ENCODE measurements around the gene SLC12A5. TPM values are rescaled to one million over a fixed set of nuclear protein-coding genes. Genes with fewer than 3 reads are reported as not detected.
A peak's percentile ranks its signal among the peaks of the same experiment; 100 is the strongest.

SLC12A5 gene
- polyA plus RNA-seq, 3 donors, result not detected

DNA sequence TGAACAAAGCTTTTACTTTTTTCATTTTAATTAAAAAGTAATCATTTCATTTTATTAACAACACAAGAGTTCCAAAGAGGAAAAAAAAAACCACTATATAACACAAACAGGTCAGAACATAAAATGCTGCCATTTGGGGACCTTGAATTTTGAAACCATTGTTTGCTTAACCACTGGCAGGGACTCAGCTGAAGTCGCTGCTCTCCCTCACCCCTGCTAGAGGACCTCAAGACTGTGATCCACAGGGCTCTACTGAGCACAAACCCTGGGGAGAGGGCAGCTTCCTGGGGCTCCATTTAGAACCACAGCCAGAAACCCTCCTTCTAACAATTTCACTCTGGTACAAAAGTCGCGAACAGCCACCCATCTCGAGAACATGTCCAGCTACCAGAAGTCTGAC is 32.0 kb downstream of the SLC12A5 start:
- peaks cover 15 to 24% of the 10 kb centered on the region in 2 donors for H3K27me3 ChIP-seq (ENCODE audit: control insufficient read depth in 2 of 2, insufficient read depth in 2 of 2, low read length in 2 of 2)
- Mint-ChIP-seq H3K27ac (peak overlapping the region in 3 of 7 donors; percentile 11 to 57 (median 52)), H3K27me3 (ENCODE audit: low read depth in 3 of 3) (peaks cover 23 to 33% (median 24%) of the 10 kb centered on the region in 3 donors), H3K4me1 (peaks cover 52% of the 10 kb centered on the region), H3K9me3 (peaks cover 0 to 8% (median 0%) of the 10 kb centered on the region in 7 donors), H3K4me3 (peak overlapping the region in 1 of 2 donors; percentile 73), H3K36me3 (peaks cover 59 to 61% of the 10 kb centered on the region in 2 donors)
- intact Hi-C loops (cut with micrococcal nuclease), result no loop called here
- H3K4me1 ChIP-seq (ENCODE audit: control insufficient read depth in 1 of 2, insufficient read depth in 2 of 2, low read length in 2 of 2), result peaks cover 38 to 53% of the 10 kb centered on the region in 2 donors
- peaks cover 93% of the 10 kb centered on the region for H4K20me1 ChIP-seq (ENCODE audit: insufficient read depth, low read length)
- H3K27ac ChIP-seq (ENCODE audit: low read depth in 1 of 2, low read length in 2 of 2), result peak overlapping the region in 1 of 2 donors; percentile 10
- peak overlapping the region in 1 of 3 experiments; percentile 45 for H3K4me3 ChIP-seq (replicated peaks in 1 of 3; ENCODE audit: low read depth in 2 of 3, low read length in 3 of 3)
- TF ChIP-seq, protein P1, sequence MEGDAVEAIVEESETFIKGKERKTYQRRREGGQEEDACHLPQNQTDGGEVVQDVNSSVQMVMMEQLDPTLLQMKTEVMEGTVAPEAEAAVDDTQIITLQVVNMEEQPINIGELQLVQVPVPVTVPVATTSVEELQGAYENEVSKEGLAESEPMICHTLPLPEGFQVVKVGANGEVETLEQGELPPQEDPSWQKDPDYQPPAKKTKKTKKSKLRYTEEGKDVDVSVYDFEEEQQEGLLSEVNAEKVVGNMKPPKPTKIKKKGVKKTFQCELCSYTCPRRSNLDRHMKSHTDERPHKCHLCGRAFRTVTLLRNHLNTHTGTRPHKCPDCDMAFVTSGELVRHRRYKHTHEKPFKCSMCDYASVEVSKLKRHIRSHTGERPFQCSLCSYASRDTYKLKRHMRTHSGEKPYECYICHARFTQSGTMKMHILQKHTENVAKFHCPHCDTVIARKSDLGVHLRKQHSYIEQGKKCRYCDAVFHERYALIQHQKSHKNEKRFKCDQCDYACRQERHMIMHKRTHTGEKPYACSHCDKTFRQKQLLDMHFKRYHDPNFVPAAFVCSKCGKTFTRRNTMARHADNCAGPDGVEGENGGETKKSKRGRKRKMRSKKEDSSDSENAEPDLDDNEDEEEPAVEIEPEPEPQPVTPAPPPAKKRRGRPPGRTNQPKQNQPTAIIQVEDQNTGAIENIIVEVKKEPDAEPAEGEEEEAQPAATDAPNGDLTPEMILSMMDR (IDR thresholded peaks at IDR 0.05), result no peak
- H2AFZ ChIP-seq (ENCODE audit: insufficient read depth, low read depth, low read length, poor library complexity, severe bottlenecking), result no peak overlapping the region
- H3K9ac ChIP-seq (ENCODE audit: insufficient read depth, low read length, poor library complexity, severe bottlenecking), result no peak overlapping the region
- H3K9me3 ChIP-seq (replicated peaks in 1 of 2; ENCODE audit: control insufficient read depth in 1 of 2, insufficient read depth in 1 of 2, low read length in 2 of 2), result peaks cover 0 to 4% of the 10 kb centered on the region in 2 donors
- peak overlapping the region; percentile 41 for H3K4me2 ChIP-seq (replicated peaks; ENCODE audit: extremely low read depth, low read length, poor library complexity, severe bottlenecking)
- H3K79me2 ChIP-seq (ENCODE audit: insufficient read depth, low read length), result no peaks in the 10 kb centered on the region
- 85% methylated on average over 4 of the region's 4 CpGs for WGBS (ENCODE audit: insufficient coverage)
- H3K36me3 ChIP-seq (replicated peaks in 1 of 2; ENCODE audit: control insufficient read depth in 1 of 2, insufficient read depth in 2 of 2, low read length in 2 of 2), result peaks cover 51% of the 10 kb centered on the region in 2 donors
- DNase-seq, result no peak

GRCh38 chr20:46062151-46062550 is 33.1 kb downstream of the SLC12A5 start:
- H3K27ac ChIP-seq (ENCODE audit: low read depth in 1 of 2, low read length in 2 of 2), result no peak overlapping the region
- Mint-ChIP-seq H3K4me3 (no peak overlapping the region), H3K27me3 (ENCODE audit: low read depth in 3 of 3) (peaks cover 11 to 22% (median 12%) of the 10 kb centered on the region in 3 donors), H3K4me1 (peaks cover 50% of the 10 kb centered on the region), H3K27ac (peak overlapping the region in 1 of 7 donors; percentile 64), H3K9me3 (peaks cover 0 to 4% (median 0%) of the 10 kb centered on the region in 7 donors), H3K36me3 (peaks cover 68 to 72% of the 10 kb centered on the region in 2 donors)
- WGBS (ENCODE audit: insufficient coverage), result 100% methylated on average over 1 of the region's 4 CpGs
- H3K4me3 ChIP-seq (replicated peaks in 1 of 3; ENCODE audit: low read depth in 2 of 3, low read length in 3 of 3), result no peak overlapping the region
- no peak overlapping the region for H3K4me2 ChIP-seq (replicated peaks; ENCODE audit: extremely low read depth, low read length, poor library complexity, severe bottlenecking)
- no peaks in the 10 kb centered on the region for H3K79me2 ChIP-seq (ENCODE audit: insufficient read depth, low read length)
- H3K9ac ChIP-seq (ENCODE audit: insufficient read depth, low read length, poor library complexity, severe bottlenecking), result no peak overlapping the region
- peaks cover 97% of the 10 kb centered on the region for H4K20me1 ChIP-seq (ENCODE audit: insufficient read depth, low read length)
- no peak overlapping the region for H2AFZ ChIP-seq (ENCODE audit: insufficient read depth, low read depth, low read length, poor library complexity, severe bottlenecking)
- peaks cover 0 to under 1% of the 10 kb centered on the region in 2 donors for H3K9me3 ChIP-seq (replicated peaks in 1 of 2; ENCODE audit: control insufficient read depth in 1 of 2, insufficient read depth in 1 of 2, low read length in 2 of 2)
- H3K27me3 ChIP-seq (ENCODE audit: control insufficient read depth in 2 of 2, insufficient read depth in 2 of 2, low read length in 2 of 2), result peaks cover 7 to 12% of the 10 kb centered on the region in 2 donors
- TF ChIP-seq, protein P1 (IDR thresholded peaks at IDR 0.05), result no peak
- no peak for DNase-seq
- H3K4me1 ChIP-seq (ENCODE audit: control insufficient read depth in 1 of 2, insufficient read depth in 2 of 2, low read length in 2 of 2), result peaks cover 38 to 53% of the 10 kb centered on the region in 2 donors
- peaks cover 62 to 63% of the 10 kb centered on the region in 2 donors for H3K36me3 ChIP-seq (replicated peaks in 1 of 2; ENCODE audit: control insufficient read depth in 1 of 2, insufficient read depth in 2 of 2, low read length in 2 of 2)
- intact Hi-C loops (cut with micrococcal nuclease), result no loop called here

Data from CD14-positive monocyte (primary cell).